HG02642 (cell line): ENCODE results near the gene SLC4A7.

Experiments
- ATAC-seq: cut with Tn5 transposase; IDR thresholded peaks from one replicate; pipeline ENCODE4 v1.9.1; 2021; ENCODE audit warnings: mild to moderate bottlenecking; ENCODE audit not compliant: unreplicated experiment, poor library complexity

SLC4A7 gene

DNA sequence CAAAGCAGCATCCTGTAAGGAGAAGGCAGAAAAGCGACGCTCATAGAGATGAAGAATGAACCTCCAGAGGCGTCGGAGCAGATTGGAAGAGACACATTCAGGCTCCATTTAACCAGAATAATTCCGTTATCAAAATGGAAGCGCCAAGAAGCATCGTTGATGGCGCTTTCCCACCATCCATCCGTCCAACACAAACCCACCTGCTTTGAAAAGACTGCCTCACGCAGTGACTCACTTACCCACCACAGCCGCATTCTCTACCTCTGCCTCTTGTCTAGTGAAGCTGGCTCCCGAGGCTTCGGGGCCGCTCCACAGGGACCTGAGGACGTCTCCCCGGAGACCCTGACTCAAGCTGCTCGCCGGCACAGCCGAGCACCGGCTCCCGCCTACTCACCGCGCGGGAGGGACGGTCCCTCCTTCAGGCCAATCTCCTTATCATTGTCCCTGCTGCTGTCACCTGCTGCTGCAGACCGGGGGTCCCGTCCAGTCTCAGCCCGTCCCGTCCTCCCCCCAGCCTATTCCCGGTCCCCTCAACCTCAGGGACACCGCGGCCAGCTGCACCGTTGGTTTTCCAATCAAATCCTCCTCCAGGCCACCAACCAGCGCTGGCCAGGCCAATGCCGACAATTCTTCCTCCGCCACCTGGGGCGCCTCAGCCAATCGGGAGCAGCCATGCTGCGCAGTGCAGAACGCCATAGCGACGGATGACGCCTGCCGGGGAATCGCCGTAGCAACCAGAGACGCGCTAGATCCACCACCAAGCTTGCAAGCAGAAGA lies 115.2 kb downstream of the SLC4A7 start, which contains the start of gene NEK10:
Gene NEK10, minus strand, starts transcription at position 553 of the 777 bp plus-strand sequence. CDS start 16,501 bp downstream, outside the sequence.
- peak; percentile 100 for ATAC-seq

DNA sequence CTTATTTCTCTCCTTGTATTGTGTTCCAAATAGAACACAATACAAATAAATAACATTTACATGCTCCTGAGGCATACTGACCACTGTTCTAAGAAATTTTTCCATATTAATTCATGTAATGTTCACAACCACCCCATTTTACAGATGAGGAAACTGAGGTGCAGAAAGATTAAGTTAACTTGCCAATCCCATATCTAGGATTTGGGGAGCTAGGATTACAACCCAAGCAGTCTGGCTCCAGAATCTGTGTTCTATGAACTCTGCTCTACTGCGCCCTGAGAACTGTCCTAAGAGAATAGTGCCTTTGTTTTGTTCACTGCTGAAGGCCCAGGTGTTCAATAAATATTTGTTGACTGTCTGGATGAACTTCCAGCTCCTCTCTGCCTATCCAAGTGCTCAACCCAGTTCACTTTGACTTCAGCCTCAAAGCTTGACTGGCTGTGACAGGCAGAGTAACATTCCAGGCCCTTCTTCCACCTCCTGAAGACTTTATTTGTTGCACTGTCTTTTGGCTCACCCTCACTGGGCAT lies 118.1 kb downstream of the SLC4A7 start:
- ATAC-seq: no peak

DNA sequence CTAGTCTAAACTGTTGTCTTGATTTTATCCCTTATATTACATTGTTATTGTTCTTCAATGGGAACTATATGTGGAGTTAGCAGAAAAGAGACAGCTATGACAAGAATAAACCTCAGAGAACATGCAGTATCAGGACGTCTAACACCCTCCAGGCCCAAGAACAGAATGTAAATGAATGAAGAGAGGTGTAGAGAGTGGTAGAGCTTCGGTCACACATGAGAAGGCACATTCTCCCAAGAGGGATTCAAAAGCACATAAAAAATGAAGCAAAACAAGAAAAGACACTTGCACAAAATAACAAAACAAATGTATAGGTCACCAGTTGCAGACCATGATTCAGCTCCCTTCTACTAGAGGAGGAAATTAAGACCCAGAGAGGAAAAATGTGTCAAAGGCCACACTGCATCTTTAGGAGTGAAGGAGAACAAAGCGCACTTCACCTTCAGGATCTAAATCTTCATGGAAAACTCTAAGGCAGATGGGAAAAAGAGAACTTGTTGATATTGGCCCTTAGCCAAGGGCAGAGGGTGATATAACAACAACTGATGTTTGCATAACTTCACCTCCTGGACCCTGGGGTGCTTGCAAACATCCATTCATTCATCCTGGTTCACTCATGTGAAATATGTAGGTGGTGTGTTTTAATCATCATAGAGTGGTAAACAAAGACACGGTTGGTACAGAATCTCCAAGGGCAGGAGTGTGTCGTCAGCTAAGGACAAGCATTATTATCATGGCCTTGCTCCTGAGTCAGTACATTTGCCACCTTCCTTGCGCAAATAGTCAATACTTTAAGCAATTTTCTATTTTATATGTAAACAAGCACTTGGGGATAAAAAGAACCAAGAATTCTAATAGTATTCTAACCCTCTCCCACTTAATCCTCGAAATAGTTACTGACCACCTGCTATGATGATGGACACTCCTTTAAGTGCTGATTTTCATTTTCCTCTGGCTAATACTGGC lies 123.8 kb downstream of the SLC4A7 start:
- ATAC-seq: peak; percentile 56

DNA sequence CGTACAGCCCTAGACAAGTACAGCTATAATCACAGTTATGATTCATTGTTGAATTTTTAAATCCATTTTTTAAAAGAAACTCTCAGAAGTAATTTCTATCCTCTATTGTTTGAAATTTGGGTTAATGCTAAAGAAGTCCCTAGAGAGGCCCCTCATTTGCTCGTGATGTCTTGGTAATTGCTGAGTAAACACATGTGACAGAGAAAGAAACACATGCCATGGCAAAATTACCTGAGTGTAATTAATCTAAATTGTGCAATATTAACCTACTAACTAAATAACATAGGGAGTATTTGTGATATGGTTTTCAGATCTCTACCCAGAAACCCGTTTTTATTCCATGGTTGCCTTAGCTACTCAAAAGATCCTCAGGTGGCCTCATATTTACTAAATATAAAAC lies 125.8 kb downstream of the SLC4A7 start:
- no peak for ATAC-seq

DNA sequence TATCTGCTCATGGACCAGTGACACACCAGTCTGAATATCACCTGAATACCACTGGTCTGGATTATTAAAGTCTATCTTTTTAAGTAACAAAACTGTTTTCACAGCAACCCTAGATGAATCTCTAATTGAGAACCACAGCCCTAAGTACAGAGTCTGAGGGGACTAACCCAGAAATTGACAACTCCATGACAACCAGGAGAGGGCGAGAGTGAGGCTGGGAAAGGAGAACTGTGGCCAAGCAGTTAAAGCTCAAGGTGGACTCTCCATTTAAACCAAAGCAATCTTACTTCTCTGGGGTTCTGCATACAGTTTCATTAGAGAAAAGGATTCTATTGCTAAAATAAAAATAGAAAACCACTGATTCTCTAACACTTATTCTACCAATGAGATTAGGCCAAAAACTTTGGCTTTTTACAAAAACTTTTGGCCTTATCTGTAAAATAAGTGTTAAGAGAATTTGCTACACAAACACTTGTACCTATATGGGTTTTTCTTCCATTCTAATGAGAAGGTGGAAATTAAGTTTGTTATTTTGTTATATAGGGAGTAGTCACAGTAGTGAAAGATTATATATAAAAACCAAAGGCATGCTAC lies 126.4 kb downstream of the SLC4A7 start:
- peak; percentile 92 for ATAC-seq

DNA sequence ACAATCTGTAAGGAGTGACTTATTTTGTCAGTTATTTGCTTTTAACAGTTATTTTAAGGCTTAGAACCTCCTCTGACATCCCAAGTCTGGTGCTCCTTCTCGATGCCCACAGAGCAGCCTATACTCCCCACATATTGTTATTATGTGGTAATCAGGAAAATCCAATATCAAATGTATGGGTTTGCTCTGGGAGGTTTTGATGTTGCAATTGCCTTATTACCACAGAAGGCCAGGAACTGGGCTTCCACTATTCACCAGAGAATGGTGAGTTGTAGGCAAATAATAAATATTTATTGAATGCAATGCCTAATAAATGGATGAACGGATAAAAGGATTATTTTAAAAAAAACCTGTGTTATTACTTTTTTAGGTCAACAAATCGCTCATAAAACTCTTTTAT lies 127.2 kb downstream of the SLC4A7 start:
- no peak for ATAC-seq

DNA sequence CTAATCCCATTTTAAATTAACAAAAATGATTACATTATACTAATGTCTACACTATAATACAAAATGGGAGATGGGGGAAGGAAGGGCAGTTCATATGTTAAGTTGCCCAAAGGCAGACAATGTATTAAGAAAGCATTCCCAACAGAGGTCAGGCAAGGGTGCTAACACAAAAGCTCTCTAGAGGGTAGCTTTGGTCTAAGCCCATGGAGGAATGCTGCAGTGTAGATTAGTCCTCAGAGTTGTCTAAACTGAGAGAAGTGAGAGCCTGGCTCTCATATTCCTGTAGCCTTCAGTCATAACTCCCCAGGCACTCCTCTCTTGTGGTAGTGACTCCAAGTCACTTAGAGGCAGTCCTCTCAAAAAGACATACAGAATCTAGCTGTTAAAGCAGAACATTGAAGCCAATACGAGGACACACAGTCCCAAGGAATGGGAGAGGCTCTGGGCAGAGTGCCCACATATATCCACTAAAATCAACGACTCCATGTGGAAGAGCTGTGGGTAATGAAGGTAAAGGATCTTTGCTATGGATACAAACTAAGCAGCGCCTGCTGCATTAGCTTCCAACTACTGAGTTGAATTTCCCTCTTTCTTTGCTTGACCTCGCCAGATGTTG lies 129.5 kb downstream of the SLC4A7 start:
- ATAC-seq: no peak

DNA sequence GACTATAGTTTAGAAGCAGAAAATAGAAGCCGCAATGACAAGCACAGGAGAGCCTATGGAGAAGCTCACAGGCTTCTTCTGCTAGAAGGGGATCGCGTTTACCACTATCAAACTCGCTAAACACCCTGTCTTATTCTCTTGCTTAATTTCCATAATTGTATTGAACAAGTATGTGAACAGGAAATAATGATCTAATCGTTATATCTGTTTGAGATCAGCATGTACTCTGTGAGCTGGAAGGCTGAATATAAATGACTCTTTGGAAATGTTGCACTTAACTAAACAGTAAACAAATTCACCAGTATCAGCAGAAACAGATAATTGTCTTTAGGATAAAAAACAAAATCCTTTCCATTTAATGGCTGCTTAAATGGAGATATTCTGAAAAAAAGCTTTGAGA lies 130.0 kb downstream of the SLC4A7 start:
- no peak for ATAC-seq

DNA sequence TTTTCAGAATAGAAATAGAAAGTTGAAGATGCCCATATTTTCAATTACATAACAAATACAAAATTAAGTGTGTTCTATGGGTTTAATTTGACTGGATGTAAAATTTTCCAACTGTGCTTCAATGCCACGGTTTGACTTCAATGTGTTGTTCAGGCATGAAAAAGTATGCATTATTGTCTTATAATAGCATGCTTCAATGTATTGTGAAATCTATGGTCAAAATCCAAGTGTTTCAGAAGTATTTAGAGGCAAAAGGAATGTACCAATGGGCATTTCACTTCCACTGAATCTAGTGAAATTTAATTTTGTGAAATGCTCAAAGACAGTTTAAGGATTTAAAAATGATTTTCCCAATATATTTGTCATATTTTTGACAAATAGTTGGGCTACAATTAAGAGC lies 131.0 kb downstream of the SLC4A7 start:
- ATAC-seq: no peak

DNA sequence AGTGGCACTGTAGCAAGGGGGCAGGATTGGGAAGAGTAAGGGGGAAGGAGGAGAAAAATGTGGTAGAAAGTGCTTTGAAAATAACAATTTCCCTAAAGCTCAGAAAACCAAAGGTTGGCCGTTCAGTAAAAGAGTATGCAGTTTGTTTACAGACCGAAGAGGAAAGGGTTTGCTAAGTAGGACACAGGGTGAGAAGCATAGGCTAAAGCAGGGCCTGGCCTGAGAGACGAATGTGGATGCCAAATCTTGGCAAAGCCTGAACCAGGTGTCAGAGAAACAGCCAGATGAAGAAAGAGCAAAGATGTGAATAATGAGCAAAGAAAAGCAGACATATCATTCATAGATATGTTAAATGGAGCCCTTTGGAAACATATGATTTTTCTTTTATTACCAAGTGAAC lies 132.1 kb downstream of the SLC4A7 start:
- no peak for ATAC-seq

DNA sequence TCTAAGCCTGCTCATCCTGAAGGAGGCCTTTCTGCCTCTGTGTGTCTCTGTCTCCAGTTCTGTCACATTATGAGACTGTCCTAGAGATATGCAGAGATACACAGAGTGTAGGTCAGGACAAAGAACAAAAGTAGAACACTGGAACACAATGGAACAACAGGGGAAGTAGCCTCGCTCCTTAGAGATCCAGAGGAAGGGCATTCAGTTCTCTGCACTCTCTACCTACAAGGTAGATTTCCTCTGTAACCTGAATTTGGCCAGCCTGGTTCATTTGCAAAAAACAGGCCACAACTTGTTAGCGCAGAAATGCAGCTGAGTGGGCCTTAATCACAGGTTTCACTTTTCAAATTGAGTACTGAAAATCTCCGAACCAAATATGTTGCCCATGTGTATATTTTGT lies 134.4 kb downstream of the SLC4A7 start:
- ATAC-seq: peak; percentile 67

DNA sequence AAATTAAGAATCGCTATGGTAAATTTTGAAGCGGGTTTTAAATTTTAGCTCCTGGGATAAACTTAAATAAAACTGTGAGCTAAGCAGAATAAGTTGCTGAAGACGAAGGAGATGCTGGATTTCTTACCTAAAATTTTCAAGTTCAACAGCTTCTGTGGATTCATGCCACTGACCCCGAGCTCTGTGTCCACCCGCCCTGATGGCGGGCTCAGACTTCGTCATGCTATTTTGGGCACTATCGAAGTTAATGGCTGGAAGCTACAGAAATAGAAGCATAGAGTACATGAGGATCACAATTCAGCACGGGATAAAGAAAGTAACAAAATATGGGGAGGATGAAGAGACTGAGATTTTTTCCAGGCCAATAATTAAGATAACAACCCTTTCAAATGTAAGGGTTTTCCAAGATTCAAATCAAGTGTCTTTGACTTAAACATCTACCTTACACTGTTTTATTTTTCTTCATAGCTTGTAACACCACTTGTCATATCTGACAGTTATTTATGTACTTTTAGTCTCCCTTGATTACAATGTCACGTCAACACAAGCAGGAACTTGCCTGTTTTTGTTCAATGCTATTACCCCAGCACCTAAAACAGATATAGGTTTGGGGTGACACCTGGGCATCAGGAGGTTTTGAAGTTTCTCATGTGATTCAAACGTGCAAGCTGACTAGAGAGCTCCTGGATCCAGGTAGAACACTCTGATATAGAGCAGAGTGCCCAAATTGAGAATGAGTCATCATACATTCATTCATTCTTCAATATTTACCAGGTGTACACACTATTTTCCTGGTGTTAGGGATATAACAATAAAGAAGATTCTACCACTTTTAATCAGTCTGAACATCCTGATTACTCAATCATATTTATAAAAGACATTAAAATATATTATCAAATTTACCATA lies 138.0 kb downstream of the SLC4A7 start:
- no peak for ATAC-seq

DNA sequence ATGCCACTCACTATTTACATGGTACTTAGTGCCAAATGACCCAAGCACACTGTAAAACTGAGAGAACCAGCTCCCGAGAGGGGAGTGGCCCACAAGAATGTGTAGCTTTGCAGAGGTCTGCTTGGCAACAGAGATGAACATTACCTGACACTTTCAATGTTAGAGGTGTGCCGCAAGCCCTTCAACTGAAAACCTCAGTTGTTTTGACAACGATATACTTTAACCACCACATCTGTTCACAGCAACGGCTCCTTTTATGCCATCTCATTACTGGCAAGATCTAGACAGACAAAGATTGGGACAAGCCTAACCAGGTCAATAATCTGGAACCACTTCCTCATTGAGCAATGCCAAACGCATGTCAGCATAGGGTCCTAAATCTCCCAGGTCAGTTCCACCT lies 138.7 kb downstream of the SLC4A7 start:
- no peak for ATAC-seq

DNA sequence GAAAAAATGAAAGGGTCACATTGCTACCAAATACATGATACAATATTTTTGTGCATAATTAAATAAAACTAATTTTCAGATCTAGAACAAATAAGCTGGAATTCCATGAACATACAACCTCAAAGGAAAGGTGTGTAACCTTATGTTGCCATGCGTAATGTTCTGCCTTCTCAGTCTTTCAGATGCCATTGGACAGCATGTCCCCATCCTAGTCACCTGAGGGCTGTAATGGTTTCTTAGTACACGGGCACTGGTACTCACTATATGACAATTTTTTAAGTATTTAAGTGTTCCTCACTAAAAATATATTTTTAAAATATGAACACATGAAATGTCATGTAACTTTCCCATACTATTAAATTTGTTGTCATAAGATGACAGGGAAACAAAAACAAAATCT lies 139.1 kb downstream of the SLC4A7 start:
- no peak for ATAC-seq

DNA sequence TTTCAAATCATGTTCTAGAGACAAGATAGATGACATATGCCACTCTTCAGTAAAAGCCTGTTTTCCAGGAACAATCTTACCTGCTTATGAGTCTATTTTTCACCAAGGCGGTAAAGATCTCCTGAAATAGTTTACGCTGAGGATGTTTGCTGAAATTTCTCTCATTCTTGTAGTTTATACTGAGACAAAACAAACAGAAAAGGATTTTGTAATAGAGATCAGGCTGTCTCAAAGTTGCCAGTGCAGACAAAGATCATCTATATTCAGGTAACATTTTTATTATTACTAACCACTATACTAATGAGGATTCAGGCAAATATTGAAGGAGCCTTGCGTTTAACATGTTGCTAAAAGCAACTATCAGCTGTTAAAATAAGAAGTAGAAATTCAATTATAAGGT lies 140.0 kb downstream of the SLC4A7 start:
- ATAC-seq: no peak

DNA sequence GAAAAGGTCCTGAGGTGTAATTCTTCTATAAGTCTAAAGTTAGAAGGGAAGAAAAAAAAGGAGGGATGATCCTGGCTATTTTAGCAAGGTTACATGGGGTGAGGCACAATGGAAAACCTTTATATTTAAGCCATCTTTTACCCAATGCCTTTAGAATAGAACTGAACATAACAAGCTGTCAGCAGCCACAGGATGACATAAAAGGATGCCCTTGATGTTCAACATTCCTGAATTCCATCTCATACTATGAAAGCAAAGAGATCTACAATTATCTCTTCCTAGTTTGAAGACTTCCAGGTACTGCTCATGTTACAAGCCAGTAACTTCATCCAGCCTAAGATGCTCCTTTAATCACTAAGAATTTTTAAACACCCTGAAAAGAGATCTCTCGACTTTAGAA lies 141.9 kb downstream of the SLC4A7 start:
- no peak for ATAC-seq

DNA sequence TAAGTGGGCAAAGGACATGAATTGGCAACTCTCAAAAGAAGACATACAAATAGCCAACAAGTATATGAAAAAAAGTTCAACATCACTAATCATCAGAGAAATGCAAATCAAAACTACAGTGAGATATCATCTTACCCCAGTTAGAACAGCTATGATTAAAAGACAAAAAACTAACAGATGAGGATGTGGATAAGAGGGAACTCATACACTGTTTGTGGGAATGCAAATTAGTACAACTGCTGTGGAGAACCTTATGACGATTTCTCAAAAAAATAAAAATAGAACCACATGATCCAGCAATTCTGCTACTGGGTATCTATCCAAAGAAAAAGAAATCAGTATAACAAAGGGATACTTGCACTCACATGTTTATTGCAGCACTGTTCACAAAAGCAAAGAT lies 143.7 kb downstream of the SLC4A7 start:
- ATAC-seq: peak; percentile 63

DNA sequence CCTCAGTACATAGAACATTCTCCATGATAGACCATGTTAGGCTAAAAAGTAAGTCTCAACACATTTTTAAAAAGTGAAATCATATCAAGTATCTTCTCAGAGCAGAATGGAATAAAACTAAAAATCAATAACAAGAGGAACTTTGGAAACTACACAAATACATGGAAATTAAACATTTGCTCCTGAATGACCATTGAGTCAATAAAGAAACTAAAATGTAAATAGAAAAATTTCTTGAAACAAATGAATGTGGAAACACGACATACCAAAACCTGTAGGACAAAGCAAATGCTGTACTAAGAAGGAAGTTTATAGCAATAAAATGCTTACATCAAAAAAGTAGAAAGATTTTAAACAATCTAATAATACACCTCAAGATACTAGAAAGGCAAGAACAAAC lies 148.6 kb downstream of the SLC4A7 start:
- ATAC-seq: no peak

DNA sequence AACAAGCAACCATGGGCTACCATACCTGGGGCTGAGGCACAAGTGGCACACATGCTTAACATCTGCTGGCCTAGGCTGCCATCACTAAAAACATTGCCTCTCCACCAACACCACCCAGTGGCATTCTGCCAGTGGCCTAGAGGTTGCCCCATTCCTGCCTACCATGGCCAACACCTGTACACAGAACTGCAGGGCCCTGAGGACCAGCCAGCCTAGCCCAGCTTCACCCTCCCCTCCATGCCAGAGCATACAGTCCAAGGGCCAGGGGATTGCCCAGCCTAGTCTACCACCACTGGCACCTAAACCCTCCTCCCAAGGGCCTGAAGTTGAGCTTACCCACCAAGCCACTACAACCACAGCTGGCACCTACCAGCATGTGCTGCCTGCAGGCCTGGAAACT lies 150.3 kb downstream of the SLC4A7 start:
- ATAC-seq: no peak
